ENCODE measurements around the gene MYO1B. TPM values are rescaled to one million over a fixed set of nuclear protein-coding genes. Genes with fewer than 3 reads are reported as not detected.

The MYO1B gene
- total RNA-seq: 20.8 TPM
- long read RNA-seq, full-length matches to known transcripts: 7 of 16 reads
- long read RNA-seq, partial matches to known transcripts: 5 of 16 reads
- long read RNA-seq, other reads (novel, unspliced or antisense): 4 of 16 reads

GRCh38 chr2:191245046-191245868 lies at the start of gene MYO1B:
TSS of gene MYO1B (plus strand) at chr2:191245404. CDS start at chr2:191276896, 31,492 bp downstream.
- DNase-seq (ENCODE audit: low spot score): peak; percentile 84
- intact Hi-C loops (cut with DNase I): loop anchor here (5.0 kb wide), 2 partner anchors 62 to 147 kb away; no protein-coding TSS in a partner anchor

- DNase-seq (ENCODE audit: low spot score): no peak
- intact Hi-C loops (cut with DNase I): no loop called here
Measured at GRCh38 chr2:191197096-191197495, 48.1 kb upstream of the MYO1B start.

GRCh38 chr2:191198271-191198670 lies 46.9 kb upstream of the MYO1B start:
- intact Hi-C loops (cut with DNase I): no loop called here
- DNase-seq (ENCODE audit: low spot score): no peak

DNA sequence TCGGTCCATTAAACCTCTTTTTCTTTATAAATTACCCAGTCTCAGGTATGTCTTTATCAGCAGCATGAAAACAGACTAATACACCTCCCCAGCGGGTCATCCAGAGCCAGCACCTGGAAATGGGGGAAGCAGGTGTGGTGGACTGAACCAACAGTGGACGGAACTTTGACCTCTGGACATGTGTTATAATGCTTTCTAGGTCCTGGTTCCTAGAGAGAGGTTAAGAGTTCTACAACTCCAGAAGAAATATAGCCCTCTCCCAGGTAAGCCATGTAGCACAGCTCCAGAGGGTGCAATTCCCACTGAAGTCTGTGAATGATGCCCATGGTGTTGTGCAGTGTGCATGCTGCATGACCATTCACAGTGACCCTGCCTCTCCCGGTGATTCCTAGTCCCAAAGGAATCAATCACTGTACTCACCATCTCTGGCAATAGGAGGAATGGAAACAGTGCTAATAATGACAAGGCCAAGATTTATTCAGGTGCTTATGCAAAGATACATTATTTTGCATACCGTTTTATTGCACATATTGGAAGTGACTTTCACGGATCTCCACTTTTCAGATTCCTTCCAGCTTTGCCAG lies 45.2 kb upstream of the MYO1B start:
- intact Hi-C loops (cut with DNase I): no loop called here
- DNase-seq (ENCODE audit: low spot score): no peak

DNA sequence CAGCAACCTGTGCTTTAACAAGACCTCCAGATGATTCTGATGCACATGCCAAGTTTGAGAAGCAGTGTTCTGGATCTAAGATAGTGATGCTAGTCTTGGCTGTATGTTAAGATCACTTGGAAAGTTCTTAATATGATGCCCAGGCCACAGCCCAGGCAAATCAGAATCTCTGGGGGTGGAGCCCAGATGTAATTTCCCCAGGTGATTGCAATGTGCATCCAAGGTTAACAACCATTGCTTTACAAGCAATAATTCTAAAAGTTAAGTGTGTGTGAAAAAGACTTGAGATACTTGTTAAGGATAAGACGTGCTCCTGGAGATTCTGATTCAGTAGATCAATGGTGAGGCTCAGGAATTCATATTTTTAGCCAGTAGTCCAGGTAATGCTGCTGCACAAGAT lies 44.3 kb upstream of the MYO1B start:
- intact Hi-C loops (cut with DNase I): no loop called here
- DNase-seq (ENCODE audit: low spot score): no peak

- DNase-seq (ENCODE audit: low spot score): no peak
- intact Hi-C loops (cut with DNase I): no loop called here
Measured at GRCh38 chr2:191202209-191202721, 42.9 kb upstream of the MYO1B start.

- DNase-seq (ENCODE audit: low spot score): no peak
- intact Hi-C loops (cut with DNase I): no loop called here
Measured at GRCh38 chr2:191202881-191203397, 42.3 kb upstream of the MYO1B start.

DNA sequence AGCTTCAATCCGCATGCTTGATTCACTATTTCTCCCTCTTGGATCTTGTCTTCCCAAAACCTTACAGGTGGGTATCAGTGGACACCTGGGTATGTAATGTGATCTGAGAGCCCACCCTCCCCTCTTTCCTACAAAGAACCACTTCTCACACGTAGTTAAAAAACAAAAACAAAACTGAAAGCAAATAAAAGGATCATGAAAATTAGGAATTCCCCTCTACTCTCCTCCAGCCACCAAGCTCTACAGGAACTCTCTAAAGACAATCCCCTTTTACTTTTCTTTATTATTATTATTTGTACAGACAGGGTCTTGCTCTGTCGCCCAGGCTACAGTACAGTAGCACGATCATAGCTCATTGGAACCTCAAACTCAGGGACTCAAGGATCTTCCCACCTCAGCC lies 40.8 kb upstream of the MYO1B start:
- intact Hi-C loops (cut with DNase I): no loop called here

DNA sequence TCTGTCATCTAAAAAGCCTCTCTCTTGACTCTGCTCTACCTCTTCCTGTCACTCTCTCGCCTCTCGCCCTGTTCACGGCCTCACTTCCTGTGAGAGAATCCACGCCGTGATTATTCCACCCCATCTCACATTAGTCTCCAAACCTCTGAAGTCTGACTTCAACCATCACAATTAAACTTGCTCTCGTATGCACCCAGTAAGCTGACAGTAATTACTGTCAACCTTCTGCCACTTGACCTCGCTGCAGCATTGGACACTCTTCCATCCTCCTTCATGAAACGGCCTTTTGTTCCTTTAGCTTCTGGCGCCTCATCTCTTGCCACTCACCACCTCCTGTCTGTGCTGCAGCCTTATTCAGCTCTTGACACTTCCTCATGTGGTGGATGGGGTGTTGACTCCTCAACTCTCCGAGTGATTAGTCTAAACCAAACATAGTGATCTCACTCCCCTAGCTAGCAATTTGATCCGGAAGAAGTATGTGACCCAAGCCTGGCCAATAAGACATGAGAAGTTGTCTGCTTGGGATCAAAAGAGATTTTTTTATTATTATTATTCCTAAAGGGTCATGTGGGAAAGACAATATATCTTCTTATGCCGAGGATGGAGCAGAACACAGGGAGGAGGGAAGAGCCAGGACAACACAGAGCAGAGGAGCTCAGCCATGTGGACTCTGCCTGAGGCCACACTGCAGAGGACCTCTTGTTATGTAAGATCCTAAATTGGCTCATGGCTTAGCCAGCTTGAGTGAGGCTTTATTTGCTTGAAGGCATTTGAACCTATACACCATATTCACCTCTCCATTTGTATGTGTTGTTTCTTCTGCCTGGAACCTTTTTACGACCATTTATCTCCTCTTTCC lies 38.4 kb upstream of the MYO1B start:
- DNase-seq (ENCODE audit: low spot score): no peak

More for the DNA sequence above, 40.8 kb upstream of the MYO1B start:
- DNase-seq (ENCODE audit: low spot score): no peak

GRCh38 chr2:191209340-191209739 lies 35.9 kb upstream of the MYO1B start:
- intact Hi-C loops (cut with DNase I): no loop called here
- no peak for DNase-seq (ENCODE audit: low spot score)

More for the DNA sequence above, 38.4 kb upstream of the MYO1B start:
- intact Hi-C loops (cut with DNase I): no loop called here

DNA sequence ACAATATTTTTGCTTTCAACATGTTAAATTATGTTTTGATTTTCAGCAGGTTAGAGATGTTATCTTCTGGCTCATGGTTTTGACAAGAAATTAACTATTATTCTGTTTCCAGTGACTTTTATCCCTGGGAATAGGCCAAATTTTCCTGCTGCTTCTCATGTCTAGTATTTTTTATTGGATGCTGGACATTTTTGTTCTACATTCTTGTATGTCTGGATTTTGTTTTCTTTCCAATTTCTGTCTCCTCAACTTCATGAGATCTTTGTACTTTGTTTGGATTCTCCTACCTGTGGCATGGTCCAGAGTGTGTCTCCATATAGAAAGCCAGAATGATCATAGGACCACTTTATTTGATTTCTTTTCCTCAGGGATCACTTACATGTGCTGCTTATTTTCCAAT lies 33.1 kb upstream of the MYO1B start:
- no peak for DNase-seq (ENCODE audit: low spot score)
- intact Hi-C loops (cut with DNase I): no loop called here

GRCh38 chr2:191213333-191213732 lies 31.9 kb upstream of the MYO1B start:
- intact Hi-C loops (cut with DNase I): no loop called here

GRCh38 chr2:191215230-191215629 lies 30.0 kb upstream of the MYO1B start:
- intact Hi-C loops (cut with DNase I): no loop called here
- no peak for DNase-seq (ENCODE audit: low spot score)

More at GRCh38 chr2:191213333-191213732, 31.9 kb upstream of the MYO1B start:
- no peak for DNase-seq (ENCODE audit: low spot score)

DNA sequence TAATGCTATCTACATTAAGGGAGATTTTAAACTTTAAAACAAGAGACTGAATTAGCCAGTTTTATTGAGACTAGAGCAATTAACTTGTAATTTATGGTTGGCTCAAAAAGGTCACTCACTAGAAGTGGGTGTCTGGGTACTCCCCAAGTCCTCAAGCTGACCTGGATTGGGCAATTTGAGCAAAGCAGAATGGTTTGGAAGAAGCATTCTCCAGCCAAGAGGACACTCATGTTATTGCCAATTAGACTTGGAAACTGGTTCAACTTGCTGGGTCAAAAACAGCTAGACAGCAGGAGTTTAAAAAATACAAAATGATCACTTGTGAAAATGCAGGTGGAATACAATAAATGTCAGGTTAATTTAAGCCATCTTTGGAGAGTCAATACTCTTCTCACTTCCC lies 29.5 kb upstream of the MYO1B start:
- DNase-seq (ENCODE audit: low spot score): no peak
- intact Hi-C loops (cut with DNase I): no loop called here

GRCh38 chr2:191217580-191217979 lies 27.6 kb upstream of the MYO1B start:
- intact Hi-C loops (cut with DNase I): no loop called here

DNA sequence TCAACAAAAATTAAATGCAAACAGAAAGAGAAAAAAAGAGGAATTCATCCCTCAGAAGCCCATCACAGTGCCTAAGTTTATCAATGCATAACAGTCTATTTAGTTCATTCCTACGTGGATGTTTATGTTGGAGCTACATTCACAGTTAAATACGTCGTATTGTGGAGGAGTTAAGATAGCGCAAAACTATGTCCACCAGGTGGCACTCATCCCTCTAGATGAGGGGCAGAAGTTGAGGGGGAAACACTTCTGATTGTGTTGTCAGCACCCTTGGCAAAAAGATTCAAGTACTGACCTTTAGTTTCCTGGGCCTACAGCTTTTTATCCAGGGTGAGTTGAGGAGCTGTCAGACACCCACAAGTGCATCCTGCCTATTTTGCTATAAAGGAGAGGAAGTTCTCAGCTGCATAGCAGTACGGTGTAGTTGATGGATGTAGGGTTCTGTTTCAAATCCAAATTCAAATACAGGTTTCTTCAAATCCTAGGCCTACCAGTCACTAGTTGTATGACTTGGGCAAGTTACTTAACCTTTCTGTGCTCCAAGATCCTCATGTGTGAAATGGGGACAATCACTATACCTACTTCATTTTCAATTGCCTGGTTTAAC lies 26.8 kb upstream of the MYO1B start:
- no peak for DNase-seq (ENCODE audit: low spot score)
- intact Hi-C loops (cut with DNase I): loop anchor here (1.0 kb wide), 1 partner anchor 283 kb away; no protein-coding TSS in a partner anchor

More at GRCh38 chr2:191217580-191217979, 27.6 kb upstream of the MYO1B start:
- DNase-seq (ENCODE audit: low spot score): no peak

GRCh38 chr2:191220671-191221070 lies 24.5 kb upstream of the MYO1B start:
- intact Hi-C loops (cut with DNase I): no loop called here
- no peak for DNase-seq (ENCODE audit: low spot score)

GRCh38 chr2:191221666-191222065 lies 23.5 kb upstream of the MYO1B start:
- intact Hi-C loops (cut with DNase I): no loop called here
- DNase-seq (ENCODE audit: low spot score): no peak

DNA sequence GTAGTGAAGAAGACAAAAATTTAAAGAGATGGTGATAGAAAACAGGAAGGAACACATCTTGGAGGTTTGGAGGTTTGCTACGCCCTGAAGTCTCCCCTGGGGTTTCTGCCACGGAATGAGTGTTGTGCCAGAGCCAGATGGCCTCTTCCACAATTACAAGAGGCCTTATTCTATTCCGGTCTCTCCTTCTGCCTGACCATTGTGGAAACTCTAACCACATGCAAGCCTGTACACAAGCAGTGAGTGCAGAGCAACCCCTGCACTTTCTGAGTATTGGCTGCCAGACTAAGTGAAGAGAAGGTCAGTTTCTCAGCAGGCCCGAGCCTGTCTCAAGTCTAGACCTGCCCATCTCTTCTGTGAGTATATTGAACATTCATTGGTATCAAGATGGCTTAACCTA lies 22.7 kb upstream of the MYO1B start:
- intact Hi-C loops (cut with DNase I): no loop called here
- no peak for DNase-seq (ENCODE audit: low spot score)
